ENCODE results near the gene PTH1R.

The PTH1R gene

GRCh38 chr3:46882377-46883053, 5.0 kb downstream of the PTH1R start:
- TF ChIP-seq CTCF (conservative IDR thresholded peaks at IDR 0.05; ENCODE audit: control insufficient read depth, insufficient read depth, low read depth, low read length), result no peak

GRCh38 chr3:46883054-46883829, 5.7 kb downstream of the PTH1R start:
- TF ChIP-seq CTCF (conservative IDR thresholded peaks at IDR 0.05; ENCODE audit: control insufficient read depth, insufficient read depth, low read depth, low read length), result no peak
- DNase-seq (ENCODE audit: low read depth), result peak; percentile 16
- H3K4me3 ChIP-seq (ENCODE audit: control insufficient read depth, low read depth, low read length), result no peak overlapping the region

More at GRCh38 chr3:46882377-46883053, 5.0 kb downstream of the PTH1R start:
- H3K4me3 ChIP-seq (ENCODE audit: control insufficient read depth, low read depth, low read length), result peak overlapping the region; percentile 29
- peak; percentile 9 for DNase-seq (ENCODE audit: low read depth)

GRCh38 chr3:46883830-46884185, 6.3 kb downstream of the PTH1R start:
- TF ChIP-seq CTCF (conservative IDR thresholded peaks at IDR 0.05; ENCODE audit: control insufficient read depth, insufficient read depth, low read depth, low read length), result no peak
- no peak for DNase-seq (ENCODE audit: low read depth)
- H3K4me3 ChIP-seq (ENCODE audit: control insufficient read depth, low read depth, low read length), result no peak overlapping the region

- no peak for DNase-seq (ENCODE audit: low read depth)
- no peak for TF ChIP-seq CTCF (conservative IDR thresholded peaks at IDR 0.05; ENCODE audit: control insufficient read depth, insufficient read depth, low read depth, low read length)
- H3K4me3 ChIP-seq (ENCODE audit: control insufficient read depth, low read depth, low read length), result no peak overlapping the region
Measured at GRCh38 chr3:46884427-46884826, 6.9 kb downstream of the PTH1R start.

- H3K4me3 ChIP-seq (ENCODE audit: control insufficient read depth, low read depth, low read length), result no peak overlapping the region
- DNase-seq (ENCODE audit: low read depth), result no peak
- no peak for TF ChIP-seq CTCF (conservative IDR thresholded peaks at IDR 0.05; ENCODE audit: control insufficient read depth, insufficient read depth, low read depth, low read length)
Measured at GRCh38 chr3:46884929-46885328, 7.4 kb downstream of the PTH1R start.

- H3K4me3 ChIP-seq (ENCODE audit: control insufficient read depth, low read depth, low read length), result no peak overlapping the region
- TF ChIP-seq CTCF (conservative IDR thresholded peaks at IDR 0.05; ENCODE audit: control insufficient read depth, insufficient read depth, low read depth, low read length), result no peak
- no peak for DNase-seq (ENCODE audit: low read depth)
Measured at GRCh38 chr3:46885612-46886011, 8.1 kb downstream of the PTH1R start.

All from fibroblast of mammary gland (primary cell).